GM12873 (cell line): ENCODE measurements around the gene NOSIP.

ENCODE experiments used
- CTCF ChIP-seq: IDR thresholded peaks from 2 replicates; pipeline ENCODE4 v1.5.1; 2012; ENCODE audit warnings: low read depth, mild to moderate bottlenecking, moderate library complexity, low read length, control low read depth; ENCODE audit not compliant: insufficient read depth; ENCODE audit errors: missing control alignments

The NOSIP gene, protein sequence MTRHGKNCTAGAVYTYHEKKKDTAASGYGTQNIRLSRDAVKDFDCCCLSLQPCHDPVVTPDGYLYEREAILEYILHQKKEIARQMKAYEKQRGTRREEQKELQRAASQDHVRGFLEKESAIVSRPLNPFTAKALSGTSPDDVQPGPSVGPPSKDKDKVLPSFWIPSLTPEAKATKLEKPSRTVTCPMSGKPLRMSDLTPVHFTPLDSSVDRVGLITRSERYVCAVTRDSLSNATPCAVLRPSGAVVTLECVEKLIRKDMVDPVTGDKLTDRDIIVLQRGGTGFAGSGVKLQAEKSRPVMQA

DNA sequence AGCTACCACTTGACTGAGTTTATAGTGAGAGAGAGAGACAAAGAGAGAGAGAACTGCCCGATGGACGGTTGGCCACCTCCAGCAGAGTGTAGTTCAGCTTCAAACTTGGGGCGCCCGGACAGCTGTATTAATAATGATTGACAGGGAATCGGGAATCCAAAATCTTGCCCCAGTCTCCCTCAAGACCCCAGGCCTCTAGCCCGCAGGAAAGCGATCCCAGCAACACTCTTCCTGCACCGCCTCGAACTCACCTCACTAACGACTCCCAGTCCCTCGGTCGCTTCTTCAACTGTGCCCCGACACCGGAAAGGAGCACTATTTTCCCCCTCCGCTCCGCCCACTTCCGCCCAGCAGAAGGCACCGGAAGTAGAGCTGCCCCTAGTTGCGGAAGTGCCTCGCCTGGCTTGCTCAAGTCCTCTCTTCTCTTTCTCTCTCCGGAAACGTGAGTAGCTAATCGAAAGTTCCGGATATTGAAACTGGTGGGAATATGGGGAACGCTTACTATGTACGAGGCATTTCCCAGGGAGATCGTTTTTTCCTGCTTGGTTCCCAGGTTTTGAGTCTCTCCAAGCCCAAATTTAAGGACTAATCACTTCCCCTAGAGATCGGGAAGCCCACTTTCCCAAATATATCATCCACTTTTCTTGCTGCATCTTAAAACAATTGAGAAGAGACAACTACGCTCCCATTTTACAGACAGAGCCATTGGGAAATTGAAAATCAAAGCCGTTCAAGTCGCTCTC, at the start of gene NOSIP:
Gene NOSIP (minus strand): TSS at position 293 of the 743 bp plus-strand sequence. CDS start 19,865 bp downstream, outside the sequence.
- no peak for TF ChIP-seq CTCF

DNA sequence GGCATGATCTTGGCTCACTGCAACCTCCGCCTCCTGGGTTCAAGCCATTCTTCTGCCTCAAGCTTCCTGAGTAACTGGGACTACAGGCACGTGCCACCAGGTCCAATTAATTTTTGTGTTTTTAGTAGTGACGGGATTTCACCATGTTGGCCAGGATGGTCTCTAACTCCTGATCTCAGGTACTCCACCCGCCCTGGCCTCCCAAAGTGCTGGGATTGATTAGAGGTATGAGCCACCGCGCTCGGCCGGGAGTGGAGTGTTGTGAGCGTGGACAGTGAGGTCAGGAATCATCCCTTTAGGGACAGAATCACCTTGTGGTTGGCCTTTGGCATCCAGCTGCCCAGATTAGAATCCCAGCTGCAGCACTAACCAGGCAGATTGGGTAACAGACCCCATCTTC, 49.3 kb upstream of the NOSIP start:
- no peak for TF ChIP-seq CTCF

GRCh38 chr19:49626226-49626625, 45.9 kb upstream of the NOSIP start:
- TF ChIP-seq CTCF, result no peak

DNA sequence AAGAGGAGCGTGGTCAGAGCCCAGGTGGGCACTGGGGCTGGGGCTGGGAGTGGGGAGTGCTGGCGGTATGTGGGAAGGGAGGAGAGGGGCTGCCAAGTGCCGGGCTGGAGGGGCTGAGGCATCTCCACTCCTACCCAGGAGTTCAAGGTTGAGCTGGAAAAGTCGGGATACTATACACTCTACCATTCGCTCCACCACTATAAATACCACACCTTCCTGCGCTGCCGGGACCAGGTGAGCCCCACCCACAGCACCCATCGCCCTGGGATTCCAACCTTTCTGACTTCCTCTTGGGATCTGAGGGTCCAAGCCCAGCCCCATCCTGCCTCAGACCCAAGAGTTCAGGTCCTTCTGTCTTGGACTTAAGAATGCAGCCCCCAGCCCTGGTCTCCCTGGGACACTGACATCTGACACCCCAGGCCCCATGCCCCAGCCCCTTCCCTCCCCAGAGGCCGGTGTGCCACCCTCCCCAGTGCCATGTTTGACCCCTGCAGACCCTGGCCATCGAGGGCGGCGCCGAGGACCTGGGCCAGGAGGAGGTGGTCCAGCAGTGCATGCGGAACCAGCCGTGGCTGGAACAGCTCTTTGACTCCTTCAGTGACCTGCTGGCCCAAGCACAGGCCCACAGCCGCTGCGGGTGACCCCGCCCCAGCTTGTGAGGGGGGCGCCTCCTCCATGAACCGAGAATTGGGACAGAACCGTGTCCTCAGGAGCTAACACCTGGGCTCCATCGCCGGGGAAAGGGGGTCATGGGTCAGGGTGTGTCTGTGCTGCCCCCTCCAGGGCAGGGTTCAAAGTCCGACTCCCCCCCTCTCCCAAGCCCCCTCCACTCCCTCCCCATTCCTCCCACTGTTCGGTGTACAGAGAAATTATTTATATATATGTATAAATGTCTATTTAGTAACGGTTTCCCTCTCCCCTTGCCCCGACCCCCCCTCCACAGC, 44.9 kb upstream of the NOSIP start:
- TF ChIP-seq CTCF, result no peak

GRCh38 chr19:49616945-49617344, 36.6 kb upstream of the NOSIP start:
- TF ChIP-seq CTCF, result no peak

DNA sequence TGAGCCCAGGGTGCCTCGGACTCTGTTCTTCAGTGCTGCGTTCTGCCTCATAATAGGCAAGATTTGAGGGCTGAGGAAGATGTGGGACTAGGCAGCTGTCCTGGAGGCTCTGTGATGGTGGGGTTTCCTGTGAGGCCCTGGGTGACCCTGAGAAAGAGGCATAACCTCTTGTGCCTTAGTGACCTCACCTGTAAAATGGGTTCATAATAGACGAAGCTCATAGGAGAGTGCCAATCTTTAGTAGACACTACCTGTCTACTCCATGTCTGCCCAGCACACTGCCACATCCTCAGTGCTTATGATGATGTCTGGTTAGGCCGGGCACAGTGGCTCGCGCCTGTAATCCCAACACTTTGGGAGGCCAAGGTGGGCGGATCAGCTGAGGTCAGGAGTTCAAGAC, 36.2 kb upstream of the NOSIP start:
- TF ChIP-seq CTCF, result no peak
